ENCODE results near the gene HFM1.
"Not testable (repeated sequence)": the region's sequence is repeated elsewhere in the genome, so short reads cannot be mapped to it uniquely, and the experiment has no call there.

The HFM1 gene

GRCh38 chr1:91374086-91374485, 30.6 kb downstream of the HFM1 start:
- no peak overlapping the region for H3K4me3 ChIP-seq (ENCODE audit: extremely low read depth, insufficient read depth, low read length, poor library complexity, severe bottlenecking)
- no peak overlapping the region for H3K27ac ChIP-seq (ENCODE audit: low read depth, low read length, severe bottlenecking)
- 67% methylated on average over 1 of the region's 1 CpG; no CpG with 5 or more reads in 1 of the 2 experiments for WGBS, 2 experiments (ENCODE audit: insufficient coverage in 2 of 2)
- H3K9me3 ChIP-seq (ENCODE audit: control insufficient read depth, low read length), result no peaks in the 10 kb centered on the region
- H3K36me3 ChIP-seq (ENCODE audit: control insufficient read depth, insufficient read depth, low read length), result no peaks in the 10 kb centered on the region
- no peaks in the 10 kb centered on the region for H3K4me1 ChIP-seq (ENCODE audit: control insufficient read depth, insufficient read depth, low read length, poor library complexity, severe bottlenecking)

- not testable (repeated sequence) for H3K4me1 ChIP-seq (ENCODE audit: control insufficient read depth, insufficient read depth, low read length, poor library complexity, severe bottlenecking); H3K4me3 ChIP-seq (ENCODE audit: extremely low read depth, insufficient read depth, low read length, poor library complexity, severe bottlenecking); H3K36me3 ChIP-seq (ENCODE audit: control insufficient read depth, insufficient read depth, low read length); H3K27ac ChIP-seq (ENCODE audit: low read depth, low read length, severe bottlenecking); H3K9me3 ChIP-seq (ENCODE audit: control insufficient read depth, low read length)
- WGBS, 2 experiments (ENCODE audit: insufficient coverage in 2 of 2), result 94% methylated on average over 3 of the region's 3 CpGs; no CpG with 5 or more reads in 1 of the 2 experiments
Observed at GRCh38 chr1:91372230-91372629, 32.4 kb downstream of the HFM1 start.

DNA sequence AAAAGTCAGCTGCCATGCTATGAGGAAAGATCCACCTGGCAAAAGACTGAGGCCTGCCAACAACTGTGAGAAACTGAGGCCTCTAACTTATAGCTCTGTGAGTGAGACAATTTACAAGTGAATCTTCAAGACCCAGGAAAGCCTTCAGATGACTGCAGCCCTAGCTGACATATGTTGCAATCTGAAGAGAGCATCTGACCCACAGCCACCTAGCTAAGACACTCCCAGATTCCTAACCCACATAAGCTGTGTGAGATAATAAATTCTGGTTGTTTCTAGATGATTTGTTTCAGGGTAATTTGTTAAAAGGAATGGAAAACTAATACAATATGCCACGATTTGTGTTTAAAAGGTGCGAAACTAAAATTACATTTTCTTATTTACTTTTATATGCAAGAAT, 55.1 kb downstream of the HFM1 start:
- H3K36me3 ChIP-seq (ENCODE audit: control insufficient read depth, insufficient read depth, low read length), result no peaks in the 10 kb centered on the region
- no CpG with 5 or more reads among the region's 2 CpGs for WGBS, 2 experiments (ENCODE audit: insufficient coverage in 2 of 2)
- no peak overlapping the region for H3K4me3 ChIP-seq (ENCODE audit: extremely low read depth, insufficient read depth, low read length, poor library complexity, severe bottlenecking)
- no peaks in the 10 kb centered on the region for H3K9me3 ChIP-seq (ENCODE audit: control insufficient read depth, low read length)
- H3K27ac ChIP-seq (ENCODE audit: low read depth, low read length, severe bottlenecking), result no peak overlapping the region
- no peaks in the 10 kb centered on the region for H3K4me1 ChIP-seq (ENCODE audit: control insufficient read depth, insufficient read depth, low read length, poor library complexity, severe bottlenecking)

- H3K4me1 ChIP-seq (ENCODE audit: control insufficient read depth, insufficient read depth, low read length, poor library complexity, severe bottlenecking), result no peaks in the 10 kb centered on the region
- no peak overlapping the region for H3K4me3 ChIP-seq (ENCODE audit: extremely low read depth, insufficient read depth, low read length, poor library complexity, severe bottlenecking)
- no peaks in the 10 kb centered on the region for H3K9me3 ChIP-seq (ENCODE audit: control insufficient read depth, low read length)
- H3K27ac ChIP-seq (ENCODE audit: low read depth, low read length, severe bottlenecking), result no peak overlapping the region
- WGBS, 2 experiments (ENCODE audit: insufficient coverage in 2 of 2), result 80 to 86% methylated on average over 1 to 2 of the region's 3 CpGs
- no peaks in the 10 kb centered on the region for H3K36me3 ChIP-seq (ENCODE audit: control insufficient read depth, insufficient read depth, low read length)
Observed at GRCh38 chr1:91346824-91347223, 57.8 kb downstream of the HFM1 start.

GRCh38 chr1:91345395-91346005, 59.1 kb downstream of the HFM1 start:
- WGBS, 2 experiments (ENCODE audit: insufficient coverage in 2 of 2), result 0 to 63% methylated on average over 1 to 3 of the region's 4 CpGs
- Histone ChIP-seq H3K27ac (ENCODE audit: low read depth, low read length, severe bottlenecking) (no peak overlapping the region), H3K36me3 (ENCODE audit: control insufficient read depth, insufficient read depth, low read length) (no peaks in the 10 kb centered on the region)

GRCh38 chr1:91338501-91338900, 66.1 kb downstream of the HFM1 start:
- 94% methylated on average over 6 to 7 of the region's 7 CpGs for WGBS, 2 experiments (ENCODE audit: insufficient coverage in 2 of 2)
- Histone ChIP-seq H3K27ac (ENCODE audit: low read depth, low read length, severe bottlenecking) (no peak overlapping the region), H3K9me3 (ENCODE audit: control insufficient read depth, low read length) (no peaks in the 10 kb centered on the region), H3K4me3 (ENCODE audit: extremely low read depth, insufficient read depth, low read length, poor library complexity, severe bottlenecking) (no peak overlapping the region), H3K36me3 (ENCODE audit: control insufficient read depth, insufficient read depth, low read length) (peaks cover 2% of the 10 kb centered on the region), H3K4me1 (ENCODE audit: control insufficient read depth, insufficient read depth, low read length, poor library complexity, severe bottlenecking) (no peaks in the 10 kb centered on the region)

More at GRCh38 chr1:91345395-91346005, 59.1 kb downstream of the HFM1 start:
- Histone ChIP-seq H3K4me3 (ENCODE audit: extremely low read depth, insufficient read depth, low read length, poor library complexity, severe bottlenecking) (no peak overlapping the region), H3K9me3 (ENCODE audit: control insufficient read depth, low read length) (no peaks in the 10 kb centered on the region), H3K4me1 (ENCODE audit: control insufficient read depth, insufficient read depth, low read length, poor library complexity, severe bottlenecking) (no peaks in the 10 kb centered on the region)

DNA sequence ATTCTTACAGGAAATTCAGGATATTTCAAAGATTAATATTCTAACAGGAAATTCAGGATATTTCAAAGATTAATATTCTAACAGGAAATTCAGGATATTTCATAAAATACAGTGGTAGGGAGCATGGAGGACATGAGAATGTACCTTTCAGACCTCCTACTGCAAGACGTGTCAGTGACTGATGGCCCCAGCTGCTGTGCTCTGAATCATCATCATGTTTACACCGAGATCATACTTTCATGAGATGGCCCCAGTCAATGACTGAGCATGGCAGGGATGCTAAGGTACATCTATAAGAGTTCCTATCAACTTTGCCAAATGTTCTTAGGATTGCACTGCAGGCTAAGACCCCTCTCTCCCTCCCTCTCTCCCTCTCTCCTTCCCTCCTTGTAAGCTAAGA, 69.0 kb downstream of the HFM1 start:
- Histone ChIP-seq H3K4me3 (ENCODE audit: extremely low read depth, insufficient read depth, low read length, poor library complexity, severe bottlenecking) (no peak overlapping the region), H3K36me3 (ENCODE audit: control insufficient read depth, insufficient read depth, low read length) (peaks cover 2% of the 10 kb centered on the region), H3K27ac (ENCODE audit: low read depth, low read length, severe bottlenecking) (no peak overlapping the region), H3K9me3 (ENCODE audit: control insufficient read depth, low read length) (no peaks in the 10 kb centered on the region), H3K4me1 (ENCODE audit: control insufficient read depth, insufficient read depth, low read length, poor library complexity, severe bottlenecking) (no peaks in the 10 kb centered on the region)
- 70 to 86% methylated on average over 2 of the region's 2 CpGs for WGBS, 2 experiments (ENCODE audit: insufficient coverage in 2 of 2)

DNA sequence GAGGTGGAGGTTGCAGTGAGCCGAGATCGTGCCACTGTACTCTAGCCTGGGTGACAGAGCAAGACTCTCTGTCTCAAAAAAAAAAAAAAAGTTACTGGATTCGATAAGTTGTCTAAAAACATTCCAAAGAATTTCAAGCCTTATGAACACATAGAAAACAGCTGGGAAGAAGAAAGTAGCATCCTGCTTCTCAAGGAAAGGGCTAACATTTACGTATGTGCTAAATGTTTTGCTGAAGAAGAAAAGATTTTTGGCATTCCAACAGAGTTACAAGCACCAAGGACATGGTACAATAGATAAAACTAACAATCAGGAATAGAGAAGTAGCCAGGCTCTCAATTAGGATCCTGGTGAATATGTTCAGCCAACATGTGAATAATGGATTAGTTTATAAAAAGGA, 69.8 kb downstream of the HFM1 start:
- H3K36me3 ChIP-seq (ENCODE audit: control insufficient read depth, insufficient read depth, low read length), result peaks cover 2% of the 10 kb centered on the region
- H3K4me3 ChIP-seq (ENCODE audit: extremely low read depth, insufficient read depth, low read length, poor library complexity, severe bottlenecking), result no peak overlapping the region
- no peaks in the 10 kb centered on the region for H3K4me1 ChIP-seq (ENCODE audit: control insufficient read depth, insufficient read depth, low read length, poor library complexity, severe bottlenecking)
- no peaks in the 10 kb centered on the region for H3K9me3 ChIP-seq (ENCODE audit: control insufficient read depth, low read length)
- WGBS, 2 experiments (ENCODE audit: insufficient coverage in 2 of 2), result 100% methylated on average over 2 of the region's 4 CpGs; no CpG with 5 or more reads in 1 of the 2 experiments
- H3K27ac ChIP-seq (ENCODE audit: low read depth, low read length, severe bottlenecking), result no peak overlapping the region

- Histone ChIP-seq H3K36me3 (ENCODE audit: control insufficient read depth, insufficient read depth, low read length) (no peaks in the 10 kb centered on the region), H3K4me1 (ENCODE audit: control insufficient read depth, insufficient read depth, low read length, poor library complexity, severe bottlenecking) (no peaks in the 10 kb centered on the region), H3K27ac (ENCODE audit: low read depth, low read length, severe bottlenecking) (no peak overlapping the region), H3K4me3 (ENCODE audit: extremely low read depth, insufficient read depth, low read length, poor library complexity, severe bottlenecking) (no peak overlapping the region), H3K9me3 (ENCODE audit: control insufficient read depth, low read length) (no peaks in the 10 kb centered on the region)
- WGBS, 2 experiments (ENCODE audit: insufficient coverage in 2 of 2), result 95% methylated on average over 2 of the region's 2 CpGs; no CpG with 5 or more reads in 1 of the 2 experiments
Observed at GRCh38 chr1:91325456-91325855, 79.2 kb downstream of the HFM1 start.

- Histone ChIP-seq H3K36me3 (ENCODE audit: control insufficient read depth, insufficient read depth, low read length) (no peaks in the 10 kb centered on the region), H3K9me3 (ENCODE audit: control insufficient read depth, low read length) (peaks cover 4% of the 10 kb centered on the region), H3K27ac (ENCODE audit: low read depth, low read length, severe bottlenecking) (no peak overlapping the region), H3K4me3 (ENCODE audit: extremely low read depth, insufficient read depth, low read length, poor library complexity, severe bottlenecking) (no peak overlapping the region), H3K4me1 (ENCODE audit: control insufficient read depth, insufficient read depth, low read length, poor library complexity, severe bottlenecking) (no peaks in the 10 kb centered on the region)
- WGBS, 2 experiments (ENCODE audit: insufficient coverage in 2 of 2), result 80% methylated on average over 1 of the region's 2 CpGs; no CpG with 5 or more reads in 1 of the 2 experiments
Observed at GRCh38 chr1:91314643-91315042, 90.0 kb downstream of the HFM1 start.

DNA sequence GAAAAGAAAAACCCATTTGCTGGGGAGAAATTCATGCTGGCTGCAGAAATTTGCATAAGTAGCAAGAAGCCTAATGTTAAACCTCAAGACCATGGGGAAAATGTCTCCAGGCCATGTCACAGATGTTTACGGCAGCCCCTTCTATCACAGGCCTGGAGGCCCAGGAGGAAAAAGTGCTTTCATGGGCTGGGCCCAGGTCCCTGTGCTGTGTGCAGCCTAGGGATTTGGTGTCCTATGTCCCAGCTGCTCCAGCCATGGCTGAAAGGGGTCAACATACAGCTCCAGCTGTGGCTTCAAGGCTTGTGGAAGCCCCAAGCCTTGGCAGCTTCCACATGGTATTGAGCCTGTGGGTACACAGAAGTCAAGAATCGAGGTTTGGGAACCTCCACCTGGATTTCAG, 93.0 kb downstream of the HFM1 start:
- H3K27ac ChIP-seq (ENCODE audit: low read depth, low read length, severe bottlenecking), result no peak overlapping the region
- peaks cover 8% of the 10 kb centered on the region for H3K9me3 ChIP-seq (ENCODE audit: control insufficient read depth, low read length)
- no peaks in the 10 kb centered on the region for H3K36me3 ChIP-seq (ENCODE audit: control insufficient read depth, insufficient read depth, low read length)
- H3K4me3 ChIP-seq (ENCODE audit: extremely low read depth, insufficient read depth, low read length, poor library complexity, severe bottlenecking), result no peak overlapping the region
- 89 to 92% methylated on average over 2 of the region's 2 CpGs for WGBS, 2 experiments (ENCODE audit: insufficient coverage in 2 of 2)
- H3K4me1 ChIP-seq (ENCODE audit: control insufficient read depth, insufficient read depth, low read length, poor library complexity, severe bottlenecking), result no peaks in the 10 kb centered on the region
